Left renal cortex interstitium (tissue), 4 donors: ENCODE results near the gene CDT1. TPM values are rescaled to one million over a fixed set of nuclear protein-coding genes. Genes with fewer than 3 reads are reported as not detected.

Experiments
- DNase-seq, 4 donors: peaks; one replicate each; pipeline ENCODE4 v3.0.0-alpha.2; 2013; ENCODE audit warnings: low read depth in 4 of 4, low spot score in 2 of 4, missing footprints in 1 of 4
- polyA plus RNA-seq, 4 donors: library from polyadenylated mRNA; unstranded; fragments of 120-200 nt; gene quantifications; one replicate each; pipeline ENCODE4 v1.2.1, GENCODE V29; 2013; ENCODE audit not compliant: insufficient read length in 4 of 4

CDT1 gene
- 10 to 100 TPM in 3 of 4 donors, 1 to 10 TPM in 1; 9.5 to 26.8 (median 18.8) TPM for polyA plus RNA-seq

DNA sequence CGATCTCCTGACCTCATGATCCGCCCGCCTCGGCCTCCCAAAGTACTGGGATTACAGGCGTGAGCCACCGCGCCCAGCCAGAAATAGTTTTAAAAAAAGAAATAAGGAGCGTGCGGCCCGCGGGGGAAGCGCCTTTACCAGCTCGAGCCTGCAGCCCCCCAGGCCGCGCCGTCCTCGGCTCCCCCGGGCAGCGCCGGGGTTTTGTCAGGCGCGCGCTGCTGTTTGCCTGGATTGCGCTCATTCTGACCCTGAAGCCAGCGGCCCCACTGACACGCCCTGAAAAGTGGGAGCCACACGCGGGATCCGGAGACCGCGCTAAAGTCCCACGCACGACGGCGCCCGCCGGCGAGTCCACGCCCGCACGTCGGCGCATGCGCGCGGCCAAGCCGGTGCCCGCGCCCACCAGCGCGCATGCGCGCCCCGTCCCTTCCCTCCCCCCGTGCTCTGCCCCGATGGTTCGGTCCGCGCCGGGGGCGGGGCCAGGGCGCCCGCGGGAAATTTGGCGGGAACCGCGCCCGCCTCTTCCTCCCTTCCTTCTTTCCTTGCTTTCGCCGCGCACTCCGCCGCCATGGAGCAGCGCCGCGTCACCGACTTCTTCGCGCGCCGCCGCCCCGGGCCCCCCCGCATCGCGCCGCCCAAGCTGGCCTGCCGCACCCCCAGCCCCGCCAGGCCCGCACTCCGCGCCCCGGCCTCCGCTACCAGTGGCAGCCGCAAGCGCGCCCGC is at the start of gene CDT1:
Gene CDT1, plus strand, starts transcription at position 526 of the 724 bp plus-strand sequence. Its CDS starts 43 bp downstream, at position 569.
- no peak for DNase-seq

DNA sequence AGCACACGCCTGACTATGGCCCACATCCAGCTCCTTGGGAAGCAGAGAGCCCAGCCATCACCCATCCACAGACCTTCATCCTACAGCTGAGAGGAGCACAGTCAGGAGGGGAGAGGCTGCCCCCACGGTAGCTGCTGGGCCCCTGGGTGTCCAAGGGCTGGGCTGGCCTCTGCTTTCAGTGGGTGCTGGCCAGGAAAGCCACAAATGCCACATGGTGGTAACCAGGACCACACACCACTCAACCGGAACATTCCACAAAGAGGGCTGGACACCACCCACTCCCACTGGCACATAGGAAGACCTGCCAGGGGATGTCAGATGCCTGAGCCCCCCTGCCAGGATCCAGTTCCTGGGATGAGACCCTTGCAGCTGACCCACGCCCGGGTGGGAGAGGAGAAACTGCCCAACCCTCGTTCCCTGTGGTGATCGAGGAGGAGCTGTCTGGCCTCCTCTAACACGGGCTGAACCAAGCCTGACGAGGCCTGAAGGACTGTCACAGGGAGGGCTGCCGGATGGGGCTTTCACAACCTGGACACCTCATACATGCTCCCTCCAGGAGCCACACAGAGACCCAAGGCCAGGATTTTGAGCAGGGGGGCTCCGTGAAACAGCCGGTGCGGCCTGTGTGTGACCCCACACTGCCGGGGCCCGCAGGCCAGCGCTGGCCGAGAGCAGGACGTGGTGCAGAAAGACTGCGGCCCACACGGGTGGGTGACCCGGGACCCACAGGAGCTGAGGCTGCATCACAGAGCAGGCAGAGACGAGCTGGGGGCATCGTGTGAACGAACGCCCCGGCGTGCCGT is 49.3 kb upstream of the CDT1 start:
- DNase-seq, result no peak

DNA sequence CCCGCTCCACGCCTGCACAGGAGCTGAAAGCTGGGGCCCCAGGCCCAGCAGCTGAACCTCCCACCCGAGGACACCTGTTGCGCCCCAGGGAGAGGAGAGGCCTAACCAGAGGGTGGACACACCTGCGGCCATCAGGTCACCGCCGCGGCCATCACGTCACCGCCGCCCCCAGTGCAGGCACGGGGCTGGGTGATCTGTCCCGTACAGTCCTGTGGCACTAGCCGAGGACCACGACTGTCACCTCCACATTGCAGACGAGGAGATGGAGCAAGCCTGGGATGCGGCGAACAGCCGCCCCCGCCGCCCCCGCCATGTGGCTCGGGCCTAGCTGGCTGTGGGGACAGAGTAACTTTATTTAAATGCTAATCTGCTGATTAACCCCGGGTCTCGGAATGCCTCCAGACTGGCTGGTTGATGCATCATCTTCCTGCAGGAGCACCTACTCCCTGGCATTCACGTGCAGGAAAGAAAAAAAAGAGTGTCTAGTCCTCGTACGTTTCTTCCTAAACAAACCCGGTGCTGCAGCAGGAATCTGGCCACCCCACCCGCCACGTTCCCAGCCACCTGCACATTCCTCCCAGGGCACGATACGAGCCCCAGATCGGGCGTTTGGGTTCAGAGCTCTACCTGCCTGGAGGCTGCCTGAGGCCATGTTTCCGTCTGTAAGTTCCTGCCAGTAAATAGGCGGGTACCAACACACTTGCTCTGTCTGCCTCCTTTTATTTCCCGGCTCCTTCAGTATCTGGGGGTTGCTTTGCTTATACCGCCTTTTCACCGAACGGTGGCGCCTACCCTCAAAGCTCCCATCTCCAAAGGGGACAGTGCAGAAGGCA is 48.5 kb upstream of the CDT1 start:
- DNase-seq, result no peak

DNA sequence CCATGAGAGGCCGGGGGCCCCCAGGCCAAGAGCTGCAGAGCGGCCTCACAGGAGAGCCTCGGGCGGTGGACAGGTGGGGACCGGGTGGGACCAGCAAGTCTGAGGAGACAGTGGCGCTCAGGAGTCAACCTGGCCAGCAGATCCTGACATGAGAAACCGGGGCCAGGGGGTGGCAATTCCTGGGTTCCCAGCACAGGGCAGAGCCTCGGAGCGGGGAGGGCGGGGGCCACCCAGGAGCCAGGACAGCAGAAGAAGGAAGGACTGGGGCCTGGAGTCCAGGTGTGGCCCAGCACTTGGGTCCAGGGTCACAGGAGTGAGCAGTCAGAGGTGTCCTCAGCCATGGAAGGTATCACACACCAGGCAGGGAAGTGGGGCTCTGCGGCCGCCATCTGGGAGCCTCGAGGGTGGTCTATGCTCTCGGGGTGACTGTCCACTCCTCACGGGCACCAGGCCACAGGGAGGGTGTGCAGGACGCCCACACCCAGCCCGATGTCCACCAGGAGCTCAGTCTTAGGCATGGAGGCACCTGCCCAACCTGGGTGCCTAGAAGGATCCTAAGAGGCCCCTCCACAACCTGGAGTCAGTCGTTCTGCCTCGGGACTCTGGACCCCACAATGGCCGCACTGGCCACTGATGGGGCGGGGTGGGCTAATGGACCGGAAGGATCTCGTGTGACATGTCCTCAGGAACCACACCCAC is 47.7 kb upstream of the CDT1 start:
- DNase-seq, result no peak

DNA sequence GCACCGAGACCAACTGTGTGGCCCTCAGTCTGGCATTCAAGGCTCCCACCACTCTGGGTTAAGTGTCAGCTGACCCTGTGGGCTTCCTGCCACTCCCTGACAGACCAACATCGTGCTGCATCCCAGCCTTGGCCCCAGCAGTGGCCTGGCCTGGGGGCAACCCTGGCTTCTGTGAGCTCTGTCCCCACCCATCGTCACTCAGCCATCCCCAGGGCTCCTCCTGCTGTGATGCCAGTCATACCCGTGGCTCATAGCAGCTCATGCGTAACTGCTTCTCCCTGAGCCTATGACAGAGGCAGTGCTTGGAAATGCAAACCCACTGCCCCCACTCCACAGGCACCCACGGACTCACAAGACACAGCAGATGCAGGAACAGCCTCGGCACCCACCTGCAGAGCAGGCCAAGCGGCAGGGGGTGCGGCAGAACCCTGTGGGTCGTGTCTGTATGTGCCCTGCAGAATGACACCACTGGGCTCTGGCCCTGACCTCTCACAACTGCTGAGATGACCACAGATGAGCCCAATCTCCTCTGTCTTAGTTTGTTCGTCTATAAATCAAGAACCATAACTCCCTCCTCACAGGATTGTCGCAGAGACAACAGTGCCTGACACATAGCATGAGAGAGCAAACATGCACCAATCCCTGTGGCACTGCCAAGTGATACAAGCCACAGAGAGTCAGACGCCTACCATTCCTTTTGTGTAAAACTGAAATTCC is 45.2 kb upstream of the CDT1 start:
- DNase-seq, result no peak

DNA sequence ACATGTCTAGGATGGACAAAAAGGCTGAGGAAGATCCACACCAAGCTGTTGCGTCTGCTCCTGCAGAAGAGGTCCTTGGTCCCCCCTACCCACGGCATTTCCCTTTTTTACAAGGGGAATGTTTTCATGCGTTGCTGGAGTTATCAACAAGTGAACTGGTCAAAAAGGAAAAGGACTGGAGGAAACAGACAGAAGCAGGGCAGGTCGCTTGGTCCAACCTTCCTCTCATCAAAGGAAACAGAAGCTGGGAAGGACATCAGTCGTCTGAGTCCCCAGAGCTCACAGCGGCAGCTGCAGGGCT is 44.7 kb upstream of the CDT1 start:
- no peak for DNase-seq

DNA sequence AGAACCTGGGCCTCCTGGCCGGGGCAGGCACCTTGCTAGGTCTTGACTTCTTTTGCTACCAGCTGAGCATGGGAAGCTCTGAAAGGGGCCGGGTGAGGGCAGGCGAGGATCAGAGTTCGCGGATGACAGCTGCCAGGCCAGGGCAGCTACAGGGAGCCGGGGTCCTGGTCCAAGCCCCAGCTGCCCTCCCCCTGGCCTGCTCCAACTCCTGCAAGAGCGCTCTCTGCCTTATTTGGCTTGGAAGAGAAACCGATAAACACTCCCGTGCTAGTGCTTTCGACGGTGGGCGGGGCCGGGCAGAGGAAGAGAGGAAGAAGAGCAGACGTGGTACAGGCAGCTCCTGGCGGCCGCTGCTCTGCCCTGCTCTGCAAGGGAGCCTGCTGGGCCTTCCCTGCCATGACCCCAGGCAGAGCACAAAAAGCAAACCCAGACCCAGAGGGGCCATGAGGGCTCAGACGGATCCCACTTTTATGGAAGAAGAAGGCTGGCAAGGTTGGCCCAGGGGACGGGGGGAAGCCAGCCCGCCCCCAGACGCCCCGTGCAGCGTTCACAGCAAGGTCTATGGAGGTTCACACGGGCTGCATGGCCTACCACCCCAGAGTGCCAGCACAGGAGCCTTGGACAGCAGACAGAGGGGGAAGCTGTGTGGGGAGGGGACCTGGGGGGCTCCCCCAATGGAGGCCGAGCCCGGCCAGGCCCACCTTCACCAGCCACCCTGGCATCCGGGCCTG is 44.2 kb upstream of the CDT1 start:
- no peak for DNase-seq

DNA sequence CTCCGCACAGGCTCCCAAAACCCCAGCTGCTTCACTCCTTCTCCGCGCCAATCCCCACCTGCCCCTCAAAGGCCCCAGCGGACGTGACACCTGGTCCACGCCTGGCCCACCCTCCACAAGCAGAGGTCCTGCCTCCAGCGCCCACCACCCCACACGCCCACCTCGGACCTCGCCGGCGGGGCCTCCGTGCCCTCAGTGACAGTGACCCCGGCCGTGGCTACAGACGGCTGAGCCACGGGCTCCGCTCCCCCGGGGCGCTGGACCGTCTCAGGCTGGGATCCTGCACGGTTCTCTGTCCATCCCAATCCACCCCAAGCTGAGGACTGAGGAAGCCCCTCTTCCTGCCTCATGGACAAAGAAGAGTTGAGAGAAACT is 43.6 kb upstream of the CDT1 start:
- DNase-seq, result no peak

DNA sequence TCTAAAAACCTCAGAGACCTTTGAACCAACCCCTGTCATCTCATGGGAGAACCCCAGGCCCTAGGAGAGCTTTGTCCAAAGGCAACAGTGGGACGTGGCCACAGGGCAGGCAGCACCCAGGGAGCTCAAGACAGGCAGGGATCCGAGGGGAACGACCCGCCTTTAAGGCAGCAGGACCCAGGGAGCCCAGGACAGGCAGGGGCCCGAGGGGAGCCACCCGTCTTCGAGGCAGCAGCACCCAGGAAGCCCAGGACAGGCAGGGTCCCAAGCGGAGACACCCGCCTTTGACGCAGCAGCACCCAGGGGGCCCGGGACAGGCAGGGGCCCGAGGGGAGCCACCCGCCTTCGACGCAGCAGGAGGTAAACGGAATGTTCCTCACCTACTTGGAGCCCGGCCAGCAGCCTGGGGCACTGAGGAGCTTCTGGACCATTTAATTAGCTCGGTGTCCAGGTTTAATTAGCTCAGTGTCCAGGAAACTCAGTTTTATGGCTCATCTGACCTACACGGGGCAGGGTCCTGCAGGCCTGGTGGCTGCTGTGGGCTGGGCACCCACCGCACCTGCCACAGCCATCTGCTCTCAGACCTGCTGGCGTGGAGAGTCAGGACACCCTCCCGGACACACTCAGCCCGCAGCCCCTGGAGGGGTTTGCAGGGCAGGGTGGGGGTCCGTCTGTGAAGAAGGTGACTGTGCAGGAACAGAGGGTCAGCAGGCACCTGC is 43.0 kb upstream of the CDT1 start:
- DNase-seq, result no peak

DNA sequence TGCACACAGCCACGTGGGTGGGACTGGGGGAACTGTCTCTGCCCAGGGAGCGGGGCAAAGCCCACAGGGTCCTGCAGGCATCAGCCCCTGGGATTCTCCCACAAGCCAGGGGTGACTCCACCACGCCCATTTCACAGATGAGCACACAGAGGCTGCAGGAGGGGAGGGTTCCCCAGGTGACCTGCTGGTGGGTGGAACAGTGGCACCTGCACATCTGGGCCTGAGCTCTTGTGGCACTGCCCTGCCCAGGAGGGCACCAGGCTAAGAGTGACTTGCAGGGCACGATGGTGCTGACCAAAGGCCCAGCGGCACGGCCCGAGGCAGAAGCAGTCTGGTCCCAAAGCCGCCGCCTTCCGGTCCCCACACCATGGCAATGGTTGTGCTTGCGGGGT is 42.5 kb upstream of the CDT1 start:
- no peak for DNase-seq

DNA sequence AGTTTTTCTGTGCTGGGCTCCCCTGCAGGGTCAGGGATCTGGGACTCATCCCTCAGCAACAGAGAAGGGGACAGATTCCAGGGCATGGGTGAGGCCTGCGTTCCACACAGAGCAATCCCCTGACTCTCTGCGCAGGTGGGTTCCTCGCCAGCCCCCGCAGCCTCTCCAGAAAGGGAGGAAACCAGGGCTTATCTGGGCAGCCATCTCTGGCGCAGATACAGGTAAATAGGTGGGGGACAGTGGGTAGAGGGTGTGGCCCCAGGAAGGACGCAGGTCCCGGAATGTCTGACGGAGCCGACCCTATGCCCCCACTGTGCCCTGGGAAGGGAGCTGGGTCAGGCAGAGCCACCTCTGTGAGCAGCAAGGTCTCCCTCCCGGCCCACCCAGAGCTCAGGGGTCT is 41.8 kb upstream of the CDT1 start:
- no peak for DNase-seq

DNA sequence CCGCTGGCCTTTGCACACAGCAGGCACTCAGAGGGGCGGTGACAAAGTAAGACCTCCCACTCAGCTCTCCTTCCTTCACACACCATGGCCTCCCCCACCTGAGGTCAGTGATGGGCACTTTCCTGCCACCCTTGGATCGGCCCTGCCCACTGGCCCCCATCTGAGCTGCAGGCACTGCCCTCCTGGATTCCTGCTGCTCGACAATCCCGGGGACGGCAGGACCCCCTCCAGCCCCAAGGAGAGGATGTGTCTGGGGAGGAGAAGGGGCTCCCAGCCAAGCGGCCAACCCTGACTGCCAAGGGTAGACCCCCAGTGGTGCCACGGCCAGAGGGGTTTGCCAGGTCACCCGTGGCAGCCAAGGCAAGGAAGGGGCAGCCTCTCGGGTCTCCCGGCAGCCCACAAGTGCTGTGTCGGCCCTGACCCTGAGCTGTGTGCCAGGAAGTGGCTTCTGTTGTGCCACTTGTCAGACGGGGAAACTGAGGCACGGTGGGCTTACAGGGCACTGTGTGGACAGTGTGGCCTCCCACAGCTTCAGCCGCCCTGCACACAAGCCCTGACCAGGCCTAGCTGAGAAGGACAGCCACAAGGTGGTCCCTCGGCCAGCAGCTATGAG is 41.2 kb upstream of the CDT1 start:
- no peak for DNase-seq

DNA sequence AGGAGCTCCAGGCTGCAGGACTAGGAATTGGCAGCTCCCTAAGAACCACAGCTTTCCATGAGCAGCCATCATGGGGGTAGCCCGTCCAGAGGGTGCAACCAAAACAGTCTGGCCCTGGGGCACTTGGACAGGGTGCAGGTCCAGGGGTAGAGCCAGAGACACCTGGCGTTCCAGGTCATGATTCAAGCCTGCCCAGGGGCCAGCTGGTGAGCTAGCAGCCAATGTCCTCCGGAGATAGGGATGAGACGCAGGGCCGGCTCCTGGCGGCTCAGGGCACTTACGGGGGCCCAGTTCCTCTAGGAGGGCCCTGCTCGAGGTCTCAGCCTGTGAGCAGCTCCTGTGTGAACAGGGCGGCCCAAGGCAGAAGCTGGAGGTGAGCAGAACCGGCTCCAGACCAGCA is 40.6 kb upstream of the CDT1 start:
- DNase-seq, result no peak

DNA sequence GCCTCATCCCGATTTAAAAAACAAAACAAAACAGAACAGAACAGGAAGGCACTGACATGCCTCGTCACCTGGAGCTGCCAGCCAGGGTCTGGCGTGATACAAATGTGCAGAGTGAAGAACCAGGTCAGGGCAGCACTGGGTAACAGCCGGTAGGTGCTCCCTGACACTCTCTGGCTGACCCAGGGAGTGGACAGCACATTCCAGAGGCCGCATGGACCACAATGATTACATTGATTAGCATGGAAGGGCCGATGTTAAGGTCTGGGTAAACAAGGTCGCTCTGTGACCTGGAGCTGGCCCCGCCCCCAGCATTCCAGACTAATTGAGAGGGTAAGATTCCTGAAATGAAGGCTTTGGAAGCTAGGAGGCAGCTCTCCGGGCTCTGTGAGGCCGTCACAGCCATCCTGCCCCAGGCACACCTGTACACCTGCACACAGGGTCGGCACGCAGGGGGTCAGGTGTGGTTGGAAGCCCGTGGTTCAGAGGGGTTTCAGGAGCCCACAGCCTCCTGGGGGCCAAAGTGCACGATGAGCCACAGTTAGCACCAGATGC is 40.0 kb upstream of the CDT1 start:
- DNase-seq, result no peak

DNA sequence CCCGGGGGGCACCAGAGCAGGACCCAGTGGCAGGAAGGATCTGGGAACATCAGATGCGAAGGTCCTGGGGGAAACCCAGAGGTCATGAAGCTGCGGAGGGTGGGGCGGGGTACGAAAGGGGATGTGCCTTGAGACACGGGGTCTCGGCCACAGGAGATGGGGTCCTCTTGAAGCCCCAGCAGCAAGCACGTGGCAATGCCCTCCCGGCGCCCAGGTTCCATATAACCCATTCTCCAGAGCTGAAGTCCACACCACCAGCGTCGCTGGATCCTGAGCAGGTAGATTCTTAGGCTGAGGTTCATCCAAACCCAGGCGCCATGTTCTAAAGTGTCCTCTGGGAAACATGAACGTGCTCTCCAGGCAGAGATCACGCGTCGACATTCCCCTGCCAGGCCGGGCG is 39.5 kb upstream of the CDT1 start:
- DNase-seq, result no peak

DNA sequence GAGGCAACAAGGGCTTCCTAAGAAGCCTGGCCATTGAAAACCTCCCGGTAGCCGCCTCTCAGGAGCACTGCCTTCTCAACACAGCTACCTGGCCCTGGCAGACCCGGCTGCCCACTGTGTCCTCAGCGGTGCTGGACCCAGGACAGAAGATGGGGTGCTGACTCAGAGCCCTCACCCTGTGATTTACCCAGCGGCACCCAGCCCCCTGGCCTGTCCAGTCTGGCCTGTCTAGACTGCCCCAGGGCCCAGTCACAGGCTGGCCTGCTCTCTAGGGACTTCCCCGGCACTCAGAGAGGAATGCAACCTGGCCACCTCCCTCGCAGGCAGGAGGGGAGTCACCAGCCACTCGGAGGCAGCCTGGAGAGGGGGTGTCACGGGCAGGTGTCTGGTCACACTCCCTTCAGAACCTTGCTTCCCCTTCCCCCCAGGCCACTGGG is 38.7 kb upstream of the CDT1 start:
- DNase-seq, result no peak

DNA sequence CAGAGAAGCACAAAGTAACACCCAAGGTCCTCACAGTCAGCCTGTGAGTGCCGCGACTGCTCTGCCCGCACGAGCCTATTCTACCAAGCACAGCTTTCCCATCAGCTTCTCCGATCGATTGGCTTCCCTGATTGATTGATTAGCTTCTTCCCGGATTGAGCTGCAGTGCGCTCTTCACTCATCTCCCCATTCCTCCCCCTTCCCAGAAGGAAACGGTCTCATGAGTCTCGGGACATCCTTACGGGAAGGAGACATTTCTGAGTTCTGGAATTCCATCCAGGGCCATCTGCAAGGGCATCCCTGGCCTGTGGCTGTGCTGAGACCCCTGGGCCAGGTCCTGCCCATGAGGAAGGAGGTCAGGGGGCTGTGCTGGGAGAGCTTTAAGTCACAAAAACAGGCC is 36.6 kb upstream of the CDT1 start:
- DNase-seq, result no peak

DNA sequence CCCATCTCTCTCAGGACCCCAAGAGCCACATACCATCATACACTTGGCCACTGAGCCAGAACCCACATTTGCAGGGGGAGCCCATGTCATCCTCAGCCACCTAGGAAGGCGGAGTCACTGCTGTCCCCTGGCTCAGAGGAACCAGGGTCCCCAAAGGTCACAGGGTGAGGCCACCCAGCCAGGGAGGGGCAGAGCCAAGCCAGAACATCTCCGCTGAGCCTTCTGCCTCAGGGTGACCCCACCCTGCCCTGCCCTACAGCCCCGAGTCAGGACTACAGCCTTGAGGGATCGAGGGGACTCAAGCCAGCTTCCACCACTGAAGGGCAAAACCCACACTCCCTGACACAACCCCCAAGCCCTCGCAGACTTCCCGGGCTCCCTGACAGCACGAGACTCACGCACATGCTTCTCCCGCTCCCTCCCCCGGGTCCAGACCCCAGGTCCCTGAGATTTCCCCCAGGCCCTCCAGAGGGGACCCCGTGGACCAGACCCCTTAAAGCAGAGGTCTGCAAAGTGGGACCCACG is 36.0 kb upstream of the CDT1 start:
- DNase-seq, result no peak
